ENCODE measurements around the gene MX1.

MX1 gene

GRCh38 chr21:41425954-41426675 is at the start of gene MX1:
Gene MX1, plus strand, starts transcription at chr21:41426239. Its CDS starts 5,832 bp downstream, at chr21:41432071.
- no peak for FAIRE-seq

GRCh38 chr21:41377715-41378114 is 48.3 kb upstream of the MX1 start:
- no peak for FAIRE-seq

GRCh38 chr21:41378849-41379248 is 47.2 kb upstream of the MX1 start:
- FAIRE-seq = no peak

GRCh38 chr21:41379901-41380300 is 46.1 kb upstream of the MX1 start:
- no peak for FAIRE-seq

GRCh38 chr21:41381731-41382130 is 44.3 kb upstream of the MX1 start:
- FAIRE-seq = no peak

- FAIRE-seq = no peak
Observed at GRCh38 chr21:41387042-41387819, 38.8 kb upstream of the MX1 start.

GRCh38 chr21:41387824-41388223 is 38.2 kb upstream of the MX1 start:
- no peak for FAIRE-seq

GRCh38 chr21:41388259-41388658 is 37.8 kb upstream of the MX1 start:
- no peak for FAIRE-seq

GRCh38 chr21:41390043-41390639 is 35.9 kb upstream of the MX1 start:
- FAIRE-seq = no peak

- FAIRE-seq = no peak
Observed at GRCh38 chr21:41393876-41394465, 32.1 kb upstream of the MX1 start.

- FAIRE-seq = no peak
Observed at GRCh38 chr21:41396558-41397075, 29.4 kb upstream of the MX1 start.

GRCh38 chr21:41397471-41397891 is 28.6 kb upstream of the MX1 start:
- FAIRE-seq = no peak

- no peak for FAIRE-seq
Observed at GRCh38 chr21:41398251-41398650, 27.8 kb upstream of the MX1 start.

GRCh38 chr21:41398831-41399230 is 27.2 kb upstream of the MX1 start:
- FAIRE-seq = no peak

GRCh38 chr21:41399246-41399800 is 26.7 kb upstream of the MX1 start:
- FAIRE-seq = no peak

GRCh38 chr21:41402231-41402630 is 23.8 kb upstream of the MX1 start:
- no peak for FAIRE-seq

- no peak for FAIRE-seq
Observed at GRCh38 chr21:41402796-41403195, 23.2 kb upstream of the MX1 start.

GRCh38 chr21:41403331-41403730 is 22.7 kb upstream of the MX1 start:
- no peak for FAIRE-seq

- no peak for FAIRE-seq
Observed at GRCh38 chr21:41403966-41404365, 22.1 kb upstream of the MX1 start.

- no peak for FAIRE-seq
Observed at GRCh38 chr21:41405321-41405720, 20.7 kb upstream of the MX1 start.

- no peak for FAIRE-seq
Observed at GRCh38 chr21:41406340-41406739, 19.7 kb upstream of the MX1 start.

GRCh38 chr21:41407541-41408460 is 18.2 kb upstream of the MX1 start:
- no peak for FAIRE-seq

Measured in colon (tissue), 2 donors.